Skeletal muscle tissue (tissue), 4 donors: Measurements from ENCODE around the gene KIF16B. TPM values are rescaled to one million over a fixed set of nuclear protein-coding genes. Genes with fewer than 3 reads are reported as not detected.

Experiments
- H3K27ac ChIP-seq: one replicate; pipeline ENCODE4 v1.7.0; 2013; ENCODE audit warnings: mild to moderate bottlenecking, low read depth, low read length, inconsistent platforms
- H3K27me3 ChIP-seq, 3 donors: one replicate each; pipeline ENCODE4 v1.7.0; 2013; ENCODE audit warnings: low read length in 3 of 3; ENCODE audit not compliant: control insufficient read depth in 3 of 3, insufficient read depth in 3 of 3
- H3K36me3 ChIP-seq, 3 donors: one replicate each; pipeline ENCODE4 v1.7.0; 2013; ENCODE audit warnings: low read length in 3 of 3; ENCODE audit not compliant: control insufficient read depth in 3 of 3, insufficient read depth in 3 of 3
- H3K4me1 ChIP-seq, 3 donors: one replicate each; pipeline ENCODE4 v1.7.0; 2013; ENCODE audit warnings: low read length in 3 of 3, mild to moderate bottlenecking in 3 of 3; ENCODE audit not compliant: control insufficient read depth in 3 of 3, insufficient read depth in 3 of 3
- H3K4me3 ChIP-seq, 3 donors: one replicate each; pipeline ENCODE4 v1.7.0; 2013; ENCODE audit warnings: low read length in 3 of 3
- H3K9ac ChIP-seq, 3 donors: one replicate each; pipeline ENCODE4 v1.7.0; 2013; ENCODE audit warnings: low read length in 3 of 3, mild to moderate bottlenecking in 3 of 3, moderate library complexity in 2 of 3, low read depth in 1 of 3
- H3K9me3 ChIP-seq, 3 donors: one replicate each; pipeline ENCODE4 v1.7.0; 2013; ENCODE audit warnings: low read length in 3 of 3; ENCODE audit not compliant: control insufficient read depth in 3 of 3
- total RNA-seq: library from RNA; depleted of rRNA; stranded (reverse); fragments of >200 nt; gene quantifications from one replicate; pipeline ENCODE4 v1.2.3, GENCODE V29; 2014
- donor health status: Osteomylitis.

The KIF16B gene
- total RNA-seq, 1 donor from 2014 or later, result 42.8 TPM

GRCh38 chr20:16311756-16312155 lies 261.5 kb downstream of the KIF16B start:
- Histone ChIP-seq H3K9me3 (no peaks in the 10 kb centered on the region), H3K9ac (no peak overlapping the region), H3K27ac (no peak overlapping the region), H3K4me1 (peaks cover 0 to 3% (median 2%) of the 10 kb centered on the region in 3 donors), H3K27me3 (no peaks in the 10 kb centered on the region), H3K4me3 (no peak overlapping the region), H3K36me3 (peaks cover 0 to 13% (median 0%) of the 10 kb centered on the region in 3 donors)

- Histone ChIP-seq H3K4me1 (peaks cover 0 to 3% (median 2%) of the 10 kb centered on the region in 3 donors), H3K9ac (no peak overlapping the region), H3K36me3 (peaks cover 0 to 7% (median 0%) of the 10 kb centered on the region in 3 donors), H3K27me3 (no peaks in the 10 kb centered on the region), H3K27ac (no peak overlapping the region), H3K4me3 (no peak overlapping the region), H3K9me3 (no peaks in the 10 kb centered on the region)
Measured at GRCh38 chr20:16308754-16309153, 264.5 kb downstream of the KIF16B start.

GRCh38 chr20:16302818-16303217 lies 270.4 kb downstream of the KIF16B start:
- Histone ChIP-seq H3K27me3 (no peaks in the 10 kb centered on the region), H3K9ac (no peak overlapping the region), H3K9me3 (peaks cover 3 to 5% (median 3%) of the 10 kb centered on the region in 3 donors), H3K4me3 (no peak overlapping the region), H3K36me3 (no peaks in the 10 kb centered on the region), H3K27ac (no peak overlapping the region), H3K4me1 (no peaks in the 10 kb centered on the region)

GRCh38 chr20:16301986-16302385 lies 271.3 kb downstream of the KIF16B start:
- no peak overlapping the region for H3K27ac ChIP-seq
- no peaks in the 10 kb centered on the region for H3K36me3 ChIP-seq
- no peaks in the 10 kb centered on the region for H3K27me3 ChIP-seq
- H3K4me1 ChIP-seq, result no peaks in the 10 kb centered on the region
- H3K9ac ChIP-seq, result no peak overlapping the region
- no peak overlapping the region for H3K4me3 ChIP-seq
- peaks cover 3 to 5% (median 3%) of the 10 kb centered on the region in 3 donors for H3K9me3 ChIP-seq

GRCh38 chr20:16299897-16300296 lies 273.4 kb downstream of the KIF16B start:
- no peak overlapping the region for H3K9ac ChIP-seq
- no peak overlapping the region for H3K4me3 ChIP-seq
- H3K4me1 ChIP-seq, result no peaks in the 10 kb centered on the region
- peaks cover 3 to 5% (median 3%) of the 10 kb centered on the region in 3 donors for H3K9me3 ChIP-seq
- H3K27me3 ChIP-seq, result no peaks in the 10 kb centered on the region
- H3K36me3 ChIP-seq, result no peaks in the 10 kb centered on the region
- H3K27ac ChIP-seq, result no peak overlapping the region

GRCh38 chr20:16296931-16297330 lies 276.3 kb downstream of the KIF16B start:
- Histone ChIP-seq H3K4me1 (no peaks in the 10 kb centered on the region), H3K4me3 (no peak overlapping the region), H3K9me3 (no peaks in the 10 kb centered on the region), H3K27me3 (no peaks in the 10 kb centered on the region), H3K27ac (no peak overlapping the region), H3K9ac (no peak overlapping the region), H3K36me3 (no peaks in the 10 kb centered on the region)

- Histone ChIP-seq H3K4me3 (no peak overlapping the region), H3K9me3 (no peaks in the 10 kb centered on the region), H3K27me3 (no peaks in the 10 kb centered on the region), H3K27ac (no peak overlapping the region), H3K36me3 (no peaks in the 10 kb centered on the region), H3K9ac (no peak overlapping the region), H3K4me1 (no peaks in the 10 kb centered on the region)
Measured at GRCh38 chr20:16295534-16295933, 277.7 kb downstream of the KIF16B start.

- H3K9ac ChIP-seq, result no peak overlapping the region
- no peaks in the 10 kb centered on the region for H3K9me3 ChIP-seq
- no peak overlapping the region for H3K27ac ChIP-seq
- H3K4me1 ChIP-seq, result no peaks in the 10 kb centered on the region
- no peaks in the 10 kb centered on the region for H3K27me3 ChIP-seq
- H3K4me3 ChIP-seq, result no peak overlapping the region
- no peaks in the 10 kb centered on the region for H3K36me3 ChIP-seq
Measured at GRCh38 chr20:16293590-16293989, 279.7 kb downstream of the KIF16B start.

- H3K27me3 ChIP-seq, result no peaks in the 10 kb centered on the region
Measured at GRCh38 chr20:16292226-16292880, 280.9 kb downstream of the KIF16B start.

GRCh38 chr20:16290358-16290757 lies 282.9 kb downstream of the KIF16B start:
- Histone ChIP-seq H3K36me3 (no peaks in the 10 kb centered on the region), H3K4me1 (no peaks in the 10 kb centered on the region), H3K9me3 (no peaks in the 10 kb centered on the region), H3K4me3 (no peak overlapping the region), H3K27ac (no peak overlapping the region), H3K9ac (no peak overlapping the region), H3K27me3 (no peaks in the 10 kb centered on the region)

More at GRCh38 chr20:16292226-16292880, 280.9 kb downstream of the KIF16B start:
- Histone ChIP-seq H3K4me3 (no peak overlapping the region), H3K4me1 (no peaks in the 10 kb centered on the region), H3K9me3 (no peaks in the 10 kb centered on the region), H3K36me3 (no peaks in the 10 kb centered on the region), H3K9ac (no peak overlapping the region), H3K27ac (no peak overlapping the region)
